NCI-H82 treated with DMSO at 0.1 percent for 48 hours (cell line): Measurements from ENCODE around the gene SLC4A3.

ENCODE experiments used
- DNase-seq: peaks from one replicate; lab custom pipeline; 2025; ENCODE audit not compliant: unreplicated experiment; lab: John Stamatoyannopoulos, UW

The SLC4A3 gene

GRCh38 chr2:219631406-219631891, 4.0 kb downstream of the SLC4A3 start:
- DNase-seq = no peak

GRCh38 chr2:219631904-219632759, 4.7 kb downstream of the SLC4A3 start:
- no peak for DNase-seq

- no peak for DNase-seq
Measured at GRCh38 chr2:219632760-219633105, 5.3 kb downstream of the SLC4A3 start.

- no peak for DNase-seq
Measured at GRCh38 chr2:219633276-219634065, 6.0 kb downstream of the SLC4A3 start.

- DNase-seq = no peak
Measured at GRCh38 chr2:219634171-219634940, 6.9 kb downstream of the SLC4A3 start.

- DNase-seq = no peak
Measured at GRCh38 chr2:219634951-219635751, 7.7 kb downstream of the SLC4A3 start.

- DNase-seq = no peak
Measured at GRCh38 chr2:219636144-219636915, 8.9 kb downstream of the SLC4A3 start.

- no peak for DNase-seq
Measured at GRCh38 chr2:219636941-219637841, 9.8 kb downstream of the SLC4A3 start.

- no peak for DNase-seq
Measured at GRCh38 chr2:219637842-219638185, 10.4 kb downstream of the SLC4A3 start.

GRCh38 chr2:219638217-219638947, 11.0 kb downstream of the SLC4A3 start:
- no peak for DNase-seq

- no peak for DNase-seq
Measured at GRCh38 chr2:219638948-219639755, 11.7 kb downstream of the SLC4A3 start.

- no peak for DNase-seq
Measured at GRCh38 chr2:219641390-219642068, 14.1 kb downstream of the SLC4A3 start.

- no peak for DNase-seq
Measured at GRCh38 chr2:219642069-219642454, 14.6 kb downstream of the SLC4A3 start.

GRCh38 chr2:219642465-219643083, 15.1 kb downstream of the SLC4A3 start:
- DNase-seq = peak; percentile 82

GRCh38 chr2:219643084-219643473, 15.6 kb downstream of the SLC4A3 start:
- no peak for DNase-seq

- DNase-seq = no peak
Measured at GRCh38 chr2:219643788-219644398, 16.5 kb downstream of the SLC4A3 start.
